HG02885 (cell line): ENCODE data around the gene URGCP.

Source experiments
- ATAC-seq: cut with Tn5 transposase; IDR thresholded peaks from one replicate; pipeline ENCODE4 v1.9.1; 2021; ENCODE audit warnings: mild to moderate bottlenecking; ENCODE audit not compliant: unreplicated experiment, poor library complexity

Gene URGCP

DNA sequence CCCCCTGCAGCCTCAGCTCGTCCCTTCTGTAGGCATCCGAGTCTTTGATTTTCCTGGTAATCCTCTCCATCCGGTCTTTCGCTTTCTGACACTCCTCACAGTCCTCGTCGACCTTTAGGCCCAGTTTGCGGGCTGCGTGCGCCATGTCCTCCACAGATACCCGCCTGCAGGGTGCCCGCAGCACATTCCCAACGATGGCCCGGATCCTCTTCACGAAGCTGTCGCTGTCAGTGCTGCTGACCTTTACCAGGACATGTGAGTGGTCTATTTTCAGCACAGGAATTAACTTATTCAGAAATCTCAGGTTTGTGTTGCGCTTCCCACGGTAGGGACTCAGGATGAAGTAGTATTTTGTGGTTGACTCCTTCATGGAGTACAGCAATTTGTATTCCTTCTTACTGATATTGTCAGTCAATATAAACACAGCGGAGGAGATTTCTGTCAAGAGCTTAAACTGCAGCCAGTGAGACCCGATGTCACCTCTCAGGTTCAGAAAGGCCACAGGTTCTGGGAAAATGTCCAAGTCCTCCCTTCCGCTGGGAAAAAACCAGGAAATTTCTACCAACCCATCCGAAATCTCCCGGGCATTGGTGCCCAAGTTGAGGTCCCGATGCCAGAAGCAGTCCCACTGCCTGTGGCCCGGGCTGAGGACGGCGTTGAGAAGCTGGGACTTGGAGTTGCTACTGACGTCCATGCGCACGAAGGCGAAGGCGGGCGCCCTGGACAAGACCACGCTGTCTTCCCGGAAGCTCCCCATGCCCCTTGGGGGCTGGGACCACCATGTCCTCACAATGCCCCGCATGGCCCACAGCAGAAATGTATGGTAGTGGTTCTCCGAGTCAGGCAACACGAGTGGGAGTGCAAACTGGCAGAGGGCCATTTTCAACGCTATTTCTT, 28.2 kb downstream of the URGCP start:
- no peak for ATAC-seq

DNA sequence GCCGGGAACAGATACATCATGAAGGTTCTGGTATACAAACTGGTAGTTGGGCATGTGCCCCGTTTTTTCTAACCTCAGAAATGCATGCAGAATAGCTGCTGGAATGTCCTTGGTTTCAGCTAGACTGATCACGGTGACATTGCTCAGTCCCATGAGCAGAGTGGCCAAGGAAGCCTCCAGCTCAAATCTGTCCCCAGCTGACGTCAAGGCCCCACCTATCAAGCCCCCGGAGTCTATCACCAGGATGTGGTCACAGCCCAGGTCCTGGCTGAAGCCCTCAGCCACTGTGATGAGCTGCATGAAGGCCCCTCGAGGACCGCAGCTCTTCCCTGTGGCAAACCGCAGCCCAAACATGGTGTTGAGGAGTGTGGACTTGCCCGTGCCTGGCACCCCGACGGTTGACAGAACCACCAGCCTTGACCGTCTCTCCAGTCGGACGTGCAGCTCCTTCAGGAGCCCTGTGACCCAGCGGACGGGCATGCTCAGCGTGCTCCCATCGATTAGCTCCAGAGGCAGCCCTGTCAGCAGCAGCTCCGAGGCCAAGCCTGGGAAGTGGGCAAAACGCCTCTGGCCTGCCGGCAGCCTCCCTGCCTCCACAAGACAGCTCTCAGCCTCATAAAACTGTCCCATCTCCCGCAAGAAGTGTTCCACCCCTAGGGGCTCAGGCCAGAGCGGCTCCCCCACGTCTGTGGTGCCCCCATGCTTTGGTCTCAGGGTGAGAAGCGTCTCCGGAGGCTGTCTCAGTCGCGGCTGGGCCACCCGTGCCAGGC, 29.2 kb downstream of the URGCP start:
- ATAC-seq, result no peak

DNA sequence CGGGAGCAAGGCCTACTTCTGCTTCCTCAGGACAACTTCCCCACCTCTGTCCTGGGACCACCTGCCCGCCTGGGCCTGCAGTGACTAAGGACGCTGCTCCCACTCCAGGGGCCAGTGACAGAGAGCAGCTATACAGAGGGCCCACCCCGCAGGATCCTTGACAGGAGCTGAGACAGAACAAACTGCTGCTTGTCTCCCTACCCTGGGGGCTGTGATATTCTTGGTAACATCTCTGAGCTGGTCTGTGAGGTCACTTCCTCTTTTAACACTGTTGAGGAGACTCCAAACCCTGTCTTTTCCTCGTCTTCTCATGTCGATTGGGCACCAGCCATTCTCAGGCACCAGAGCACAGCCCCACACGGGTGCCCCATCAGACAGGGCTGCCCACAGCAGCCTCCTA, 30.2 kb downstream of the URGCP start:
- ATAC-seq, result no peak

DNA sequence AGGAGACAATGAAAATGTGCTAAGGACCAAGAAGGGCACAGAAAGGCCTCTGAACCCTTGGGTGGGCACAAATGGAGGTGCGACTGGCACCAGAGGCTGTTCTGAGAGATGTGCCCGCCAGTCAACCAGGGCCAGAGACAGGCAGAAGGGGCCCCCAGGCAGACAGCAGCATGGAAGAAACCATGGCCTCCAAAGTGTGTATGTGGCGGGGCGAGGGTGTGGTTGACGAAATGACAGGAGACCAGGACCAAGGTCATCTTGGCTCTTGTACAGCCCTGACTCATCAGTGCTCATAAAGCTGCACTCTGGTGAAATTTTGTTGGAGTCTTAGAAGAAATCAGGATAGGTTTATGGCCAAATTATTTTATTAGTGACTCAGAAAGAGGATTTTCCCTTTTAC, 33.1 kb downstream of the URGCP start:
- no peak for ATAC-seq

GRCh38 chr7:43872406-43873110, 33.8 kb downstream of the URGCP start:
- ATAC-seq, result no peak

- ATAC-seq, result no peak
Measured at GRCh38 chr7:43871064-43871463, 35.3 kb downstream of the URGCP start.

DNA sequence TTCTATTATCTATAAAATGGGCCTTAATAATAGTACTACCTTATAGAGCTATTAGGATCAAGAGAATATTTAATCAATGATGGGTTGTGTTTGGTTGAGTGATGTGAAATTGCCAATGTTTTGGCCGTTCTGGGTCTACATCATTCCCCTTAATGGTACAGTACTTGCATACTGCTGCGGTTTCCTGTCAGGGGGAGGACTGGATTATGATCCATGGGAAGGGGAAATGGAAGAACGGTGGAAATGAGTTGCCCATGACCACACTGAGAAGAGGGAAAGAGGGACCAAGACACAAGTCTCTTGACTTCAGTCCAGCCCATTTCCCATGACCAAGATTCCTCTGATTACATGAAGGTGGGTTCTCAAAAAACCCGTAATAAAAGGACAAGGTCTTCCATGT, 36.1 kb downstream of the URGCP start:
- no peak for ATAC-seq

DNA sequence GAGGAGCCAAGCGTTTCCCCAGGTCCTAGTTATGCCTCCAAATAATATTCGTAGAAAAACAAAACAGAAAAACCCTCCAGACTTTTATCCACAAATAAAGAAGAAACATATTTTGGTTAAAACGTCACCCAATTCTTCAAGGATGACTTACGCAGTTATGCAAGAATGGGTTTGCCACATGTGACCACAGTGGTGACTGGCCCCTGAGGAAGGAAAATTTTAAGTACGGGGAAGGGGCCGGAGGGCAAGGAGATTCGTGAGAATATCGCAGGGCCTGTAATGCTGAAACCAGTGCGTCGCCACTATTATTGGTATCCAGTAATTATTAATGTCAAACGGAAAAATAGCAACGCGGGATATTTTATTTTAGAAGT, 36.5 kb downstream of the URGCP start:
- peak; percentile 7 for ATAC-seq

DNA sequence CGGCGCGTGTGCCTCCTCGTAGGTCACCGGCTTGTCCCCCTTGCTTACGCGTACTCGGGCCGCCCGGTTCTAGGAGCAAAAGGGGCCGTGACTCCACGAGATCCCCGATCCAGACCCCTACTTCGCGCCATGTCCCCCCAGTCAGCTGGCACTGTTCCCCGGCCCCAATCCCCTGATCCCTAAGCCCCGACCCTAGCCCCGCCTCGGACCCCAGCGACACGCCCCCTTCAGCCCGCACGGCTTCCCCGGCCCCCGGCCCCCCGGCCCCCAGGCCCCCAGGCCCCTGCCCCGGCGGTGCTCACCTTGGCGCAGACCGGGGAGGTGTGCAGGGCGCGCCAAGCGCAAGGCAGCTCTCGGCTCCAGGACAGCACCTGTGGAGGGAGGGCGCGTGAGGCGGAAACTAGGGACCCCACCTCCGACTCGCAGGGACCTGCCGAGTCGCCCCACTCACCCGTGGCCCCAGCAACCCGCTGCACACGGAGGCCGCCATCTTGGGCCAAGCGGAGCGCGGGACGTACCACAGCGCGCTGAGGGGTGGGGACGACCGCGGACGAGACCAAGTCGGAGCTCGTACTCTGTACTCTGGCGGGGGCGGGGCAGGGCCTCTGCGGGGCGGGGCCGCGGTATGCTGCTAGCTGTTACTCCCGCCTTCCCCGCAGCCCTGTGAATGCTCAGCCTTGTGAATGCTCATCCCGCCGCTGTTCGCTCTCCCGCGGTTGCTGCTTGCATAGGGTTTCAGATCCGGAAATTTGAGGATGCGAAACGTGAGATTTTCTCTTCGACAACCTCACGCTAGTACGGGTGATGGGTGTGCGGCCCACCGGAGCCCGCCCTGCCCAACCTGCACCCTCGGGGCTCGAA, 37.2 kb downstream of the URGCP start, which contains the start of gene MRPS24:
MRPS24 (minus strand) TSS at position 512 of the 861 bp plus-strand sequence; CDS start at position 490, 22 bp downstream.
- ATAC-seq, result peak; percentile 94

- peak; percentile 4 for ATAC-seq
Measured at GRCh38 chr7:43868681-43869005, 37.8 kb downstream of the URGCP start.

DNA sequence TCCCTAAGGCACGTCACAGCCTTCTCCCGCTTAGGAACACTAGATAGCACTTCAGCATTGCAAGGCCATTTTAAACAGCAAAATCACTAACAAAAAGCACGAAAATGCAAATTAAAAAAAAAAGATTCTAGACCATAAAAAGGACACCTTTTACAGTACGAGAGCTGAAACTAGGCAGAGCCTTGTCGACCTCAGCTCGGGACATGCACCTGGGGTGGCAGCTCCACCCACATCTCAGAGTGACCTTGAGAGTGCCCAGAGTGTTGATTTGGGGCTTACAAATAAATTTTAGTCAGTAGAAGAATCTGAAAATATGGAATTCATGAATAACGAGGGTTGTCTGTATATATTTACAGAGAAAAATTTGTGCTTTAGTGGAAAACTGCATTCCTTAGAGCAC, 38.2 kb downstream of the URGCP start:
- ATAC-seq, result no peak

DNA sequence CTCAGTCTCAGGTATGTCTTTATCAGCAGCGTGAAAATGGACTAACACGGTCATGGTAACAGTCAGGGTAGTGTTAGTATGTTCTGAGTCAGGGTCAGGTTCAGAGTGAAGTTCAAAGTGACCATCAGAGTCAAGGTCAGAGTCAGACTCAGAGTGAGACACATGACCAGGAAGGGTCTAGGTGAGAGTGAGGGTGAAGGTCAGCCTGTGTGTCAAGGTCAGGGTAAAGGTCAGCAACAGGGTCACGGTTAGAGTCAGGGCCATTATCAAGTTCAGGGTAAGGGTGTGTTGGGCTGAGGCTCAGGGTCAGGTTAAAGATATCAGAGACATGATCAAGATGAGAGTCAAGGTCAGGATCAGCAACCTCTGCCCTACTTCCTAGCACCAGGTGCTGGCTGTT, 41.1 kb downstream of the URGCP start:
- no peak for ATAC-seq

- no peak for ATAC-seq
Measured at GRCh38 chr7:43864126-43864525, 42.3 kb downstream of the URGCP start.

- no peak for ATAC-seq
Measured at GRCh38 chr7:43856996-43857395, 49.4 kb downstream of the URGCP start.

DNA sequence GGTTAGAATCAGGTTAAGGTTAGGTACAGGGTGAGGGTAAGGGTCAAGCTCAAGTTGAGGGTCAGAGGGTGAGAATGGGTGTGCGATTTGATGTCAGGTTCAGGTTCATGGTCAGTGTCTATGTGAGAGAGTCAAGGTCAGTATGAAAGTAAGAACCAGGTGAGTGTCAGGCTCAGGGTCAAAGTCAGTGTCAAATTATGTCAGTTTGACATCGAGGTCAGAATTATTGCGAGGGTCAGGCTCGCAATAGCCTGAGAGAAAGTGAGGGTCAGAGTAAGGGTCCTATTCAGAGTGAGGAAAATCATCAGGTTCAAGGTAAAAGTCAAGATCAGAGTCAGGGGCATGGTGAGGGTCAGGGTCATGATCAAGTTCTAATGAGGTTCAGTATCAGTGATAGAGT, 50.1 kb downstream of the URGCP start:
- no peak for ATAC-seq

DNA sequence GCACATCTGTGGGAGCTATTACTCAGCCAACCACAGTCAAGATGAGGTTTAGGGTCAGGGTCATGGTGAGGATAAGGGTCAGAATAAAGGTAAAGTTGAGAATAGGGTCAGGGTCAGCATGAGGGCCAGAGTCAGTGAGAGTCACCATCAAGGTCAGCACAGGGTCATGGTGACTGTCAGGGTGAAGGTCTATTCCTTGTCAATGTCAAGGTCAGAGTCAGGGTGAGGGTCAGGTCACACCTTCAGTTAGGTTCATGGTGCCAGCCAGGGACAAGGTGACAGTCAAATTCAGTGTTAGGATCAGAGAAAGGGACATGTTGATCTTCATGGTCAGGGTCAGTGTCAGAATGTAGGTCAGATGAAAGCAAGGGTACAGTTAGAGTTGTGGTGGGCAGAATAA, 51.2 kb downstream of the URGCP start:
- ATAC-seq, result no peak

GRCh38 chr7:43851805-43852204, 54.6 kb downstream of the URGCP start:
- ATAC-seq, result no peak

DNA sequence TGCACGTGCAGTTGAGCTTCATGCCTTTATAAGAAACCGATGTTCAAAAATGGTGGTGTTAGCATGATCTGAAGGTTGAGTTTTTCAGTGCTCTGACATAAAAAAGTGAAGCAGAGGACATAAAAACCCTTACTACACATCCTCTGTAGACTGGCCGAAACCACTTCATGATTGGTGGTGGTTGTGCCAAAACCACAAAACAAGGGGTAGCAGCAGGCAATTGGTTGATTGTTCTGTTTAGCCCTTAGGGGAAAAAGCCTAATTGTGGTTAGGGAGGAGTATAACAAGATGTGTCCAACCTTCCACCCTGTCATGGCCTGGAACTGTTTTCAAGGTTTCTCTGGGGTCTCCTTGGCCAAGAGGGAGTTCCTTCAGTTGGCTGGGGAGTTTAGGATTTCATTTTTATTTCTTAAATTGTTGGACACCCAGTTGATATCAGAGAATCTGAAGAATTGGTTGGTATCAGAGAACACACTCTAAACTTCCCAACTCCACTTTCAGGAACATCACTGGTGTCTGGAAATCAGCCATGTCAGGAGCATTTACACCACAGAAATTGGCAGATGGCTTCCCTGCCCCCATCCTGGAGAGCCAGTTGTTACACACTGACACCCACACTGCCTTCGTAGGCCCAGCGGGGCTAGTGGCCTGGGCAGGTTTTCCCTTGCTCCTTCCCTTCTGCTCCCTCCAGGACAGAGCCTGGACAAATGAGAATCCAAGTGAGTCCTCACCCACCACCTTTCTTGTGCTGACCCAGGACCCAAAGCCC, 55.9 kb downstream of the URGCP start:
- no peak for ATAC-seq

- no peak for ATAC-seq
Measured at GRCh38 chr7:43849047-43849446, 57.3 kb downstream of the URGCP start.
